ENCODE measurements around the gene COL9A2. TPM values are rescaled to one million over a fixed set of nuclear protein-coding genes. Genes with fewer than 3 reads are reported as not detected.
"Not testable (repeated sequence)": the region's sequence is repeated elsewhere in the genome, so short reads cannot be mapped to it uniquely, and the experiment has no call there.

Gene COL9A2
- total and polyA plus RNA-seq, 2 donors: 3.4 to 39.1 TPM

DNA sequence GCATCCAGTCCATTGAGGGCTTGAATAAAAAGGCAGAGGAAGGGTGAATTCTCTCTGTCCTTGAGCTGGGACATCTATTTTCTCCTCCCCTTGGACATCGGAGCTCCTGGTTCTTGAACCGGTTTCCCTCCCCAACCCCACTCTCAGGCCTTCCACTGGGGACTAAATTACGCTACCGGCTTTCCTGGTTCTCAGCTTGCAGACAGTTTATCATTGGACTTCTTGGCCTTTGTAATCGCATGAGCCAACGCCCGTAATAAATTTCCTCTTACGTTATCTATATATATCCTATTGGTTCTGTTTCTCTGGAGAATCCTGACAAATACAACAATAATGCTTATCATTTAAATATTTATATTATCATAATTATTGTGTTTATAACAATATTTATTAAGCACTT, 20.4 kb upstream of the COL9A2 start:
- Histone ChIP-seq H3K27ac (ENCODE audit: low read depth in 1 of 2, low read length in 1 of 2) (no peak overlapping the region), H3K4me1 (ENCODE audit: control insufficient read depth in 2 of 2, insufficient read depth in 2 of 2, low read length in 2 of 2) (peaks cover 0 to 2% of the 10 kb centered on the region in 2 donors), H3K9me3 (ENCODE audit: control insufficient read depth in 2 of 2, insufficient read depth in 1 of 2, low read length in 1 of 2) (no peaks in the 10 kb centered on the region), H3K36me3 (ENCODE audit: control insufficient read depth in 2 of 2, insufficient read depth in 2 of 2, low read length in 1 of 2) (no peaks in the 10 kb centered on the region), H3K27me3 (ENCODE audit: control insufficient read depth in 2 of 2, insufficient read depth in 1 of 2, low read length in 1 of 2) (no peaks in the 10 kb centered on the region), H3K4me3 (ENCODE audit: low read length in 2 of 2) (no peak overlapping the region)
- WGBS: 98% methylated on average over 8 of the region's 8 CpGs
- no peak for DNase-seq (ENCODE audit: low read depth in 6 of 9, low spot score in 9 of 9)

- H3K4me3 ChIP-seq (ENCODE audit: low read length in 2 of 2): no peak overlapping the region
- no peaks in the 10 kb centered on the region for H3K27me3 ChIP-seq (ENCODE audit: control insufficient read depth in 2 of 2, insufficient read depth in 1 of 2, low read length in 1 of 2)
- no peaks in the 10 kb centered on the region for H3K36me3 ChIP-seq (ENCODE audit: control insufficient read depth in 2 of 2, insufficient read depth in 2 of 2, low read length in 1 of 2)
- DNase-seq (ENCODE audit: low read depth in 6 of 9, low spot score in 9 of 9): no peak
- 100% methylated on average over 1 of the region's 1 CpG for WGBS
- H3K27ac ChIP-seq (ENCODE audit: low read depth in 1 of 2, low read length in 1 of 2): no peak overlapping the region
- H3K9me3 ChIP-seq (ENCODE audit: control insufficient read depth in 2 of 2, insufficient read depth in 1 of 2, low read length in 1 of 2): no peaks in the 10 kb centered on the region
- no peaks in the 10 kb centered on the region for H3K4me1 ChIP-seq (ENCODE audit: control insufficient read depth in 2 of 2, insufficient read depth in 2 of 2, low read length in 2 of 2)
Measured at GRCh38 chr1:40332695-40333094, 15.6 kb upstream of the COL9A2 start.

GRCh38 chr1:40331403-40331802, 14.3 kb upstream of the COL9A2 start:
- not testable (repeated sequence) for H3K4me3 ChIP-seq (ENCODE audit: low read length in 2 of 2); H3K36me3 ChIP-seq (ENCODE audit: control insufficient read depth in 2 of 2, insufficient read depth in 2 of 2, low read length in 1 of 2); H3K4me1 ChIP-seq (ENCODE audit: control insufficient read depth in 2 of 2, insufficient read depth in 2 of 2, low read length in 2 of 2); H3K9me3 ChIP-seq (ENCODE audit: control insufficient read depth in 2 of 2, insufficient read depth in 1 of 2, low read length in 1 of 2); H3K27me3 ChIP-seq (ENCODE audit: control insufficient read depth in 2 of 2, insufficient read depth in 1 of 2, low read length in 1 of 2); DNase-seq (ENCODE audit: low read depth in 6 of 9, low spot score in 9 of 9); H3K27ac ChIP-seq (ENCODE audit: low read depth in 1 of 2, low read length in 1 of 2)
- 48% methylated on average over 1 of the region's 1 CpG for WGBS

- no peak for DNase-seq (ENCODE audit: low read depth in 6 of 9, low spot score in 9 of 9)
- H3K27me3 ChIP-seq (ENCODE audit: control insufficient read depth in 2 of 2, insufficient read depth in 1 of 2, low read length in 1 of 2): peaks cover 28 to 60% of the 10 kb centered on the region in 2 donors
- H3K4me3 ChIP-seq (ENCODE audit: low read length in 2 of 2): no peak overlapping the region
- 97% methylated on average over 4 of the region's 4 CpGs for WGBS
- H3K4me1 ChIP-seq (ENCODE audit: control insufficient read depth in 2 of 2, insufficient read depth in 2 of 2, low read length in 2 of 2): peaks cover 11 to 29% of the 10 kb centered on the region in 2 donors
- peaks cover 1 to 15% of the 10 kb centered on the region in 2 donors for H3K9me3 ChIP-seq (ENCODE audit: control insufficient read depth in 2 of 2, insufficient read depth in 1 of 2, low read length in 1 of 2)
- no peak overlapping the region for H3K27ac ChIP-seq (ENCODE audit: low read depth in 1 of 2, low read length in 1 of 2)
- H3K36me3 ChIP-seq (ENCODE audit: control insufficient read depth in 2 of 2, insufficient read depth in 2 of 2, low read length in 1 of 2): no peaks in the 10 kb centered on the region
Measured at GRCh38 chr1:40318970-40319621, 2.0 kb upstream of the COL9A2 start.

DNA sequence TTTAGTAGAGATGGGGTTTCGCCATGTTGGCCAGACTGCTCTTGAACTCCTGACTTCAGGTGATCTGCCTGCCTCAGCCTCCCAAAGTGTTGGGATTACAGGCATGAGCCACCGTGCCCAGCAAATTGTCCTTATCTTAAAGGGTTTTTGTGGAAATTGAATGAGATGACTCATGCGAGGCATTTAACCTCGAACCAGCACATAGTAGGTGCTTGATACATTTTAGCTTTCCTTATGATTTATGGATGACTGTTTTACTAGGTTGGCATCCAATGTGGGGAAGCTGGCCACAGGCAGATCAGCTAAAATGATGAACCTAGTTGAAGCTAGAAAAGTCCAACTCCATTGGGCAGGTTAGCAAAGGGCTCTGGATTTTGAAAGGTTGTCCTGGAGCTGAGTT, 1.4 kb upstream of the COL9A2 start:
- H3K27me3 ChIP-seq (ENCODE audit: control insufficient read depth in 2 of 2, insufficient read depth in 1 of 2, low read length in 1 of 2): peaks cover 28 to 62% of the 10 kb centered on the region in 2 donors
- H3K4me1 ChIP-seq (ENCODE audit: control insufficient read depth in 2 of 2, insufficient read depth in 2 of 2, low read length in 2 of 2): peaks cover 11 to 29% of the 10 kb centered on the region in 2 donors
- H3K9me3 ChIP-seq (ENCODE audit: control insufficient read depth in 2 of 2, insufficient read depth in 1 of 2, low read length in 1 of 2): peaks cover 1 to 15% of the 10 kb centered on the region in 2 donors
- no peak overlapping the region for H3K4me3 ChIP-seq (ENCODE audit: low read length in 2 of 2)
- H3K27ac ChIP-seq (ENCODE audit: low read depth in 1 of 2, low read length in 1 of 2): no peak overlapping the region
- WGBS: 97% methylated on average over 4 of the region's 4 CpGs
- no peaks in the 10 kb centered on the region for H3K36me3 ChIP-seq (ENCODE audit: control insufficient read depth in 2 of 2, insufficient read depth in 2 of 2, low read length in 1 of 2)
- no peak for DNase-seq (ENCODE audit: low read depth in 6 of 9, low spot score in 9 of 9)

DNA sequence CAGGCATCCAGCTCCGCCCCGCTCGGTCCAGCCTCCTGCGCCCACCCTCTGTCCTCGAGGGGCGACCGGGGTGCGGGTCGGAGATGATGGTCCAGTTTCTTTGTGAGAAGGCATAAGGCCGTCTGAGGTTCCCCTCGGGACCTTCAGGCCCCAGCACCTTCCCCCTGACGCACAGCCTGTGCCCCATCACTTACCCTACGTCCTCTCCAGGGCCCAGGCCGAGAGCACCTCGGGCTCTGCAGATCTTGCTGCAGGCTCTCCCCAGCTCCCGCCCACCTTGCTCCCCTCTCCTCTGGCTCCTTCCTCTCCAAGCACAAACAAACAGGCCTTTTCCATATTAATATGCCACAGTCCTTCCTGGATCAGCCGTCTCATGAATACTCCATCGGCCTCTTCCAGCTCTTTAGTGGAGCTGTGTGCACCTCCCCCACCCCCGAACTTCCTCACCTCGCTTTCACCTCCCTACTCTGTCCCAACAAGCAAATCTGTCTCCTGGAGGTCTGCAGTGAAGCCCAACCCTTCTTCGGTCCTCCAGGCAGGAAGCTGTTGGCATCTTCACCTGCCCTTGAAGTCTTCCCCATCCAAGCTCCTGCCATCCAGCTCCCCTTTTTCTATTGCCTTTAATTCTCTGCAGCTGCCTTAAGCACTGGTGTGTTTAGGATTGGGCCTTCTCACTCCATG, 448 bp upstream of the COL9A2 start:
- no peak for DNase-seq (ENCODE audit: low read depth in 6 of 9, low spot score in 9 of 9)
- Histone ChIP-seq H3K27me3 (ENCODE audit: control insufficient read depth in 2 of 2, insufficient read depth in 1 of 2, low read length in 1 of 2) (peaks cover 28 to 62% of the 10 kb centered on the region in 2 donors), H3K4me1 (ENCODE audit: control insufficient read depth in 2 of 2, insufficient read depth in 2 of 2, low read length in 2 of 2) (peaks cover 11 to 34% of the 10 kb centered on the region in 2 donors), H3K36me3 (ENCODE audit: control insufficient read depth in 2 of 2, insufficient read depth in 2 of 2, low read length in 1 of 2) (no peaks in the 10 kb centered on the region), H3K27ac (ENCODE audit: low read depth in 1 of 2, low read length in 1 of 2) (no peak overlapping the region), H3K4me3 (ENCODE audit: low read length in 2 of 2) (peak overlapping the region in 1 of 2 donors; percentile 60), H3K9me3 (ENCODE audit: control insufficient read depth in 2 of 2, insufficient read depth in 1 of 2, low read length in 1 of 2) (peaks cover 1 to 15% of the 10 kb centered on the region in 2 donors)
- 57% methylated on average over 21 of the region's 21 CpGs for WGBS

GRCh38 chr1:40315795-40316594, 1.1 kb downstream of the COL9A2 start:
- peak in 3 of 9 donors; percentile 32 to 52 (median 40) for DNase-seq (ENCODE audit: low read depth in 6 of 9, low spot score in 9 of 9)
- H3K4me1 ChIP-seq (ENCODE audit: control insufficient read depth in 2 of 2, insufficient read depth in 2 of 2, low read length in 2 of 2): peaks cover 11 to 35% of the 10 kb centered on the region in 2 donors
- peaks cover 1 to 15% of the 10 kb centered on the region in 2 donors for H3K9me3 ChIP-seq (ENCODE audit: control insufficient read depth in 2 of 2, insufficient read depth in 1 of 2, low read length in 1 of 2)
- H3K36me3 ChIP-seq (ENCODE audit: control insufficient read depth in 2 of 2, insufficient read depth in 2 of 2, low read length in 1 of 2): no peaks in the 10 kb centered on the region
- no peak overlapping the region for H3K27ac ChIP-seq (ENCODE audit: low read depth in 1 of 2, low read length in 1 of 2)
- peak overlapping the region; percentile 59 to 60 for H3K4me3 ChIP-seq (ENCODE audit: low read length in 2 of 2)
- 7% methylated on average over 41 of the region's 41 CpGs for WGBS
- H3K27me3 ChIP-seq (ENCODE audit: control insufficient read depth in 2 of 2, insufficient read depth in 1 of 2, low read length in 1 of 2): peaks cover 28 to 62% of the 10 kb centered on the region in 2 donors

DNA sequence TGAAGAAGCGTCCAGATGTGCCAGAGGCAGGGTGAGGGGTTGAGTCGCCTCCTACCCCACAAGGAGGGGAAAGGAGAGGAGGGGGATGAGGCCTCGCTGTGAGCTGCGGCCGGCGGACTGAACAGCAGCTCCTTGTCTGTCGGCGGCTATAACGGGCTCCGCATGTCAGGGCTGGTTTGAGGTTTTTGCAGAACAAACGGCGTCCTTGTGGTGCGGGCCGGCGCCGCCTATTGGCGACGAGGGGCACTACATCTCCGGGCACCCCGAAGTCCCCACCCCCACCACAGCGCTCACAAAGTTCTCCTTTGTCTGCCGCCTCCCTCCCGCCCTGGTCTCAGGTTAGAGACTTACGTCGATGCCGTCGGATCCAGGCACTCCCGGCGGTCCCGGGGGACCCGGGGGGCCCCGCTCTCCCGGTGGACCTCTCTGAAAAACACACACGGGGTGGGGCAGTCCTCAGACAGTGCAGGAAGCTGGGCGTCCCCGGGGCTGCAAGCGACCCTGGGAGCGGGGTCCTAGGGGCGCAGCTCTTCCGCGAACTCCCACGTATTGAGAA, 1.8 kb downstream of the COL9A2 start:
- Histone ChIP-seq H3K36me3 (ENCODE audit: control insufficient read depth in 2 of 2, insufficient read depth in 2 of 2, low read length in 1 of 2) (no peaks in the 10 kb centered on the region), H3K27me3 (ENCODE audit: control insufficient read depth in 2 of 2, insufficient read depth in 1 of 2, low read length in 1 of 2) (peaks cover 28 to 60% of the 10 kb centered on the region in 2 donors), H3K4me3 (ENCODE audit: low read length in 2 of 2) (peak overlapping the region; percentile 59 to 60), H3K4me1 (ENCODE audit: control insufficient read depth in 2 of 2, insufficient read depth in 2 of 2, low read length in 2 of 2) (peaks cover 11 to 35% of the 10 kb centered on the region in 2 donors), H3K9me3 (ENCODE audit: control insufficient read depth in 2 of 2, insufficient read depth in 1 of 2, low read length in 1 of 2) (peaks cover 1 to 15% of the 10 kb centered on the region in 2 donors), H3K27ac (ENCODE audit: low read depth in 1 of 2, low read length in 1 of 2) (peak overlapping the region in 1 of 2 donors; percentile 61)
- 2% methylated on average over 42 of the region's 42 CpGs for WGBS
- peak; percentile 54 to 94 (median 80) for DNase-seq (ENCODE audit: low read depth in 6 of 9, low spot score in 9 of 9)

Data from thymus (tissue), 11 donors.